NCI-H1092 treated with DMSO at 0.1 percent for 48 hours (cell line): ENCODE measurements around the gene PRKCE.
A peak's percentile ranks its signal among the peaks of the same experiment; 100 is the strongest.

Experiments
- DNase-seq: peaks from one replicate; lab custom pipeline; 2025; lab: John Stamatoyannopoulos, UW

PRKCE gene

DNA sequence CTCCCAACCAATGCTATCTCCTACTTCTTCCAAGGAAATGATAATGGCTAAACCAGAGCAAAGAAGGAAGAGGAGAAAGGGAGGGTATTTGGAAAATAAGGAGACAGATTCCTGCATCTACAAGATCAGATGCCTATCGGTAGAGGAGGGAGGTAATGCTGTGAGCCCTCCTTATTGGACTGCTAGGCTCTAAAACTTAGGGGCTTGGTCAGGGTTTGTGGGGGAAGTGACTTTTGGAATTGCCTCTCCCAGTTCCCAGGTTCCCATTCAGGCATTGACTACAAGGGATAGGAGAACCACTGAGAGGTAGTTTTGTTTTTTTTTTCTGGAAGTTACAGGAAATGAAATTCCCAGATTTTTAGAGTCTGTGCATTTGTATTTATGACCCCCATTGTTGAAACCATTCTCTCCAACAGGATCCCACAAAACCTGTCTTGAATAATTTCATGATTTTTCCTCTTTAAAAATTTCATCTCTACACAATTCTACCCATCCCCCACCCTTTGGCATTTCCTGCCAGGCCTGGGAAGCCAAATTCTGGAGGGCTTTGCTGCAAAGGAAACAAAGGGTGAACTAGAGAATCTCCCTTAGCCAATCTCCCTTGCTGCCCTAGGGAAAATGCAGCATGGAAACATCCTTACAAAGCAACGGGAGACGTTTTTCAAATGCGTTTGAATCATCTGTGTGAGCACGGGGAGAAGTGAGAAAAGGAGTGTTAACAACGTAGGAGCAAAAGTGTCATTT lies 363.6 kb downstream of the PRKCE start:
- DNase-seq = no peak

DNA sequence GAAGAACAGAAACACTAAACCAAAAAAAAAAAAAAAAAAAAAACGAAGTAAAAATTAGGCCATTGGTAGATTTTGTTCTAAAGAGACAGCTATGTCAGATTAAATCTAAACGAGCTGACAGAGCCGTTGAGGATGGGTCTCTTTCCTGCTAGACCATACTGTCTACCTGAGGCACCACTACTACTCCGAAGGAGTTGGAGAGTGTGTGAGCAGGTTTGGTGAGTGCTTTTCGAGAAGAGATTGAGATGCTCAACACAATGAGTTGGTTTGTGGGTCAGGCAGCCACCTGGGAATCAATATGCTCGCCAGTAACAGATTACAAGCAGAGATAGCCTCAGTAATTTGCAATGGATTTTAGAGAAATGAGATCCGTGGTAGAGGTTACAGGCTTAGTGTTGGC lies 364.2 kb downstream of the PRKCE start:
- DNase-seq = no peak

DNA sequence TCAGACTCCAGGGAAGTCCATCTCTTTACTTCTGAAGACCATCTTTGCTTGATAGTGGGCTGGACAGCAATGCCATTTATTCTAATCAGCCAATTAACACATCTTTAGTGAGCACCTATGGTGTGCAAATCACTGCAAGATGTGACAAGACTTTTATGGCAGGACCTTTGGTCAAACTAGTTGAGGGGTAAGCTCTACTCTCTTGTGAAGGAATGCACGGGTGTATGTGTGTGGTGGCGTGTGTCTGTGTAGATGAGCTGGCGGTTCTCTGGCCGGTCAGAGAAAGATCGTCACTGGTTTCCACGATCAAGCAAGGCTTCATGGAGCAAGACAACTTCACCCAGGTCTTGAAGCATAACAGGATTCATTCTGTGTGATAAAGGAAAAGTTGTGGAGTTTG lies 364.6 kb downstream of the PRKCE start:
- no peak for DNase-seq

DNA sequence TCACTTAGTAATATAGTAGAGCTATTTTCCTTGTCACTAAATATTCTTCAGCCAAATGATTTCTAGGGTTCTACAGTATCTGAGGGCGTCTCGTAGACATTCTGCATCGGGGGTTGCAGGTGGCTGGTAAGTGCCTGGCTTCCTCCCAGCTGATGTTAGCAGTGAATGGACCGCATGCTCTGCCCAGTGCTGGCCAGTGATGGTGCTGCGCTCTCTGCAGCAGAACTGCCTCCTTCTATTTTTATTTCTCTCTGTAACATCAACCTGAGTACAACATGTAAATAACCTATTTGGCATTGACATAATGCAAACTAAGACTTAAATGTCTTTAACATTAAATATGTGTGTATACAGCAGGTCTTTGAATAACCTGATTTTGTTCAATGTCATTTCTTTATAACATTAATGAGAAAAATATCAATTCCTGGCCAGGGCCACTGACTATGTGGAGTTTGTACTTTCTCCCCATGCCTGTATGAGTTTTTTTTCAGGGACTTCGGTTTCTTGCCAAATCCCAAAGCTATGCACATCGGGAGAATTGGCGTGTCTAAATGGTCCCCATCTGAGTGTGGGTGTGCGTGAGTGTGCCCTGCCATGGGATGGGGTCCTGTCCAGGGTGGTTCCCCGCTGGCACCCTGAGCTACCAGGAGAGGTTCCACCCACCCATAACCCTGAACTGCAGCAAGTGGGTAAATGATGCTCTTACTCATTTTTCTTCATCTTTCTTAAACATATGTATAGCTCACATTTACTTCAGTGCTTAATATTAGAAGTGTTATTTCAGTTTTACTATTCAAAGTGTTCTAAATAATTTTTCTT lies 367.5 kb downstream of the PRKCE start:
- peak; percentile 5 for DNase-seq

DNA sequence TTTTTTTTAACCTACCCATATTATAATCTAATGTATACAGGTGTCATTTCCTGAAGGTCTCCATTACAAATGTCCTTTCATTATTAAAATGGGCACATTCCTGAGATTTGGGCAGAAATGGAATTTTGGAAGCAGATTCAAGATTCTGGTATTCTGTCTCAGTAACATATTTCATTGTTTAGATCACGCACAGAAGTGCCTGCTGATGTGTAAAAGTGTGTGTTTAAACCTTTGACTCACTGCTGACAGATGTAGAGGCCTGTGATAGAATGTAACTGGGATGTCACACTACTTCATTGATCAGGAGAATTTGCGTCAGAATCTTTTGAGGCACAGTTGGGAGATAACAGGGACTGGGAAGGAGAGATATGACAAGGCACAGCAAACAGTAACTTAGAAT lies 368.9 kb downstream of the PRKCE start:
- DNase-seq = no peak

DNA sequence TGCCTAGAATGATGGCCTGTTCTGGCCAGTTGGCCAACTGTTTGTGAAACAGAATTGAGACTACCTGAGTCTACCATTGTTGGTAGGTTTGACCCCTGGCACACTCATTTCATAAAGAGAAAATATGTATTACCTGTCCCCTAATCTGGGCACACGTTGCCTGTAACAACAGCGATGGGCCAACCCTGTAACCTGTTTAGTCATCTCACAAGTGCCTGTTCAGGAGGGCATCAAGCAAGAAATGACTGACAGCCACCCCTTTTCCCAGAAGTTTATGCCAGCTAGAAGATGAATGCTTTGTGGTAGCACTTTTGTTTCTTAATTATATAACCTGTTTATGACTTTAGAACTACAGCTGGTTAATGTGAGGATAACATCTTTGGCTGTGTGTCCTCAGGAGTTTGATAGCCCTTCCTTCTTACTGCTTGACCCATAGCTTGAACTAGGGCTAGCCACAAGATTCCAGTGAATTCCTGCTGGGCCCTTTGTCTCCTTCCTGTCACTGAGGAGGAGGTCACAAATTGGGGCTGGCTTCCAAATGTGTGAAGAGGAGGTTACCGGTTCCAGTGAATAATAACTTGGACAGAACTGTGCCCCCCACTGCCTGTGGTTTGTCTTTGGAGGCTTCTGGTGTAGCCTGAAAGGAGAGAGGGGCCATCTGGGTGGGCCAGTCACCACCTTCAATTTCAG lies 371.8 kb downstream of the PRKCE start:
- no peak for DNase-seq

DNA sequence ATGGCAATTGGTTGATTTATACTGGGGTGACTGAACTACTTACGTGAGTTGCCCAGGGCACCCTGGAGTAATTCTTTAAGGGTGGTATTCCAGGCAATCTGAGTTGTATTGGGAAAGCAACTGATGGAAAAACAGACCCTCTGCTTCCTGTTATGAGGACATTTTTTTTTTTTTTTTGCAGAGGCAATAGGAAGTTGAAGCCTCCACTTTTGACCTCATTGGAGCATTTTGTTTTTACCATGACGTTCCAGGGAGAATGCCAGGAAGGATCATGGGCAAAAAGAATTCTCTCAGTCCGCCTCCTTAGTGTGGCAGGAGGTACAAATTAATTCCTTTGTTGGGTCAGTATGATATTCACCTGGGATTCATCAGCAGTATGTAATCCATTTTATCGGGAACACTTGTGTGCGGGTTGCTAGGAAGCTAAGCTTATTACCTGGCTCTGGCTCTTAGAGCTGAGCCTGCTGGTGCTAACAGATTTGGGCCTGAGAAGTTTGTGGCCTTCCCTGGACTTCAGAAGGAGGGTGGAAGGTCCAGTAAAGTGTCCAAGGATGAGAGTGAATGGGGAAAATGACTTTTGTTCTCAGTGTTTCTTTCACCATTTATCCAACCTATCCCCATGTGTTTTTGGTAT lies 372.8 kb downstream of the PRKCE start:
- DNase-seq = no peak

DNA sequence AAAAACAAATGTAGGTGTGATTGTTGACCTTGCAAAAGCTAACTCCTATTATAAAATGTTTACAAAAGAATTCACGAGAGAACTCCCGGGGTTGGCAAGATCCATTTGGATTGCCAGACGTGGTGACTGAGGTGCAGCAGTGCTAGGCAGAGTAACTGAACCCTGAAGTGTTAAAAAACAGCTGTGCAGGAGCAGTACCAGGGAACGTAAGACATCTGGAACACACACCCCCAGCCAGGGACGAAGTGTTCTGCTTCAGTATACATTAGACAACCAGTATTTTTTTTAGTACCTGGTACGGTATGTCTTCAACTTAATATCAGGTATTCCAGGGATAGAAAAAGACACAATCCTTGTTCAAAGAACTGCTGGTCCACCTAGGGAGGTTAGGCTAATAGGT lies 373.6 kb downstream of the PRKCE start:
- no peak for DNase-seq

DNA sequence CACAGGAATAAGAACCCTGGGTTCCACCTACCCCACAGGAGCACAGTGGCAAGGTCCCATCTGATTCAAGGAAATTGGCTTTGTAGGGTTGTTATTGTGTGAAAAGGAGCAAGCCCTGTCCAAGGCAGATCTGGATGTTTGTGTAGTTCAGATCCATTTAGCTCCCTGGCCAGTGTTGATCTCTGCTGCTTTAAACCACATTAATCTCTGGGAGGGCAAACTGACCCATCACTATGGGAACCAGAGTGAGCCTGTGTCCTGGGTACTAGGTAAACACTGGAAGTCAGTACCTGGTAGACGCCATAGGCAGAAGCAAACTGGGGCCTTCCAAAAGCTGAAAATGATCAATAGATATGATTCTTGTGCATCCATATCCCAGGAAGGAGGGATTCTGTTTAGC lies 374.2 kb downstream of the PRKCE start:
- DNase-seq = no peak

DNA sequence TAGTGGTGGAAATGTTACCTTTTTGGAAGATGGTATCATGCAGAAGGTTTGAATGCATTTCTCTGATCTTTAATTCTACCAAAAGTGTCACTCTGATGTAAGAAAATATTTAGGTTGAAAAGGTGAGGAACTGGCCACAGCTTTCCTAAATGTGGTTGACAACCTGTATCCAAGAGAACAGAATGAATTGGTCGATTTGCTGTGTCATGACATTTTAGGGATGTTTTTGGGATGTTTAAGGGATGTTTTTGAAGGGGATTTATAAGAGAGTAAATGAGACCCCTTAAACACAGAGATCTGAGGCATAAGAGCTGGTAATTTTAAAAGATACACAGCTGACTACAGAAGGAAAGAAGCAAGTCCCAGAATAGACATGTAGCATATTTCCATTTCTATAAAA lies 375.0 kb downstream of the PRKCE start:
- no peak for DNase-seq

DNA sequence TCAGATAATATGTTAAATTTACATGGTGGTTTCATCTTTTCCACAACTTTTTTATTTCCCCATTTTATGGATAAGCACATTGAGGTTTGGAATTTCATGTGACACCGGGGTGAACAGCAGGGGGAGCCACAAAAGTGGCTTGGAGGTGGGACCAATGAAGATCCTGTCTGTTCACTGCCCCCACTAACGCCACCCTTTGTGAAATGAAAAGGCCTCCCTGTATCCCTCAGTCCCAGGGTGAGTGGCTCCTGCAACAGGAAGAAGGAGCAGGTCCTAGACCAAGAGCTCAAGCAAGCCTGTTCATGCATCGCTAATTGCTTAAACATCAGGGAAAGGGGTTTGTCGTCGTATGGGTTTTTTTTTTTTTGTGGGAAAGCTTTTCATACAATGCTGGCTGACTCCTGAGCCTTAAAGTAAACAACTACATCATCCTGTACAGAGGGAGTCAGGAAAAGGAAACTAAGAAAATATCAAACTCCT lies 377.9 kb downstream of the PRKCE start:
- DNase-seq = no peak

DNA sequence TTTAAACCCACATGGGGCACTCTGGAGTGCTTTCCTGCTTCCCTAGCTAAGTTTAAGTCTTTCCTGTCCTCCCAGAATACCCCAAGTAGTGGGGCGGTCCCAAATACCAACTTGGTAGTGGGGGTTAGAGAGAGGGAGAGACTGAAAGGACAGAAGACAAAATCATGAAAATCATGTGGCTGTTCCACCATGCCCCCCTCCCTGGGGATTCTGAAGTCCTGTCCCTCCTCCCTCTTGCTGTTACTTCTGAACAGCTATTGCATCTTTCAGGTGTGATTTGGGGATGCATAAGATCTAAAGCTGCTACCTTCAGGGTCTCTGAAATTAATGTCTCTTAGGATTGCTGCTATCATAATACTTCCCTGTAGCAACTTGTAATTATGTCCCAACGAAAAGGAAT lies 378.9 kb downstream of the PRKCE start:
- no peak for DNase-seq

DNA sequence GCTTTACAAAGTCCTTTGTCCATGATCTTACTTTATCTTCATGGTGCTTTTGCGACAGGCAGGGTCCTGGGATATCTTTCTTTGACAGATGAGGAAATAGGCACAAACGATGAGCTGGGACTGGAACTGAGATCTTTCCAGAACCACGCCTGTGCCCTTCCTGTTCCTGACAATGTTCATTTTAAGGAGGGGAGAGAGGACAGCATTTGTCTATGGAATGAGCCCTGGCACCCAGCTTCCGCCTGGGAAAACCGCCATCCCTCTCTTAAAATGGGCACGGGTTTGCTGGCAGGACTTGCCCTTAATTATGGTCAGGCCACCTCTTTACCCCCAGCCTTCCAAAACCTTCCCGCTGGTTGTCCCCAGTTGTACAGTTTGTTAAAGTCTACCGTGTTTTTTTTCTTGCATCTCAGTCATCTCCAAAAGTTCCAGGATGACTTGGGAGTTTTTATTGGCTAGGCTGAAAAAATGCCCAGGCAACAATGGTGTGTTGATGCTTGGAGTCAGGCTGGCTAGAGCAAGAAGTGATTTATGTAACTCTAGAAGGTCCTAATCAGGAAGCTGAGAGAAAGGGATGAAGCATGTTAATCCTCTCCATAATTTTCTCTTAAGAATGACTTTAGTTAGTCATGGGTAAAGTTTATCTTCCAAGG lies 380.8 kb downstream of the PRKCE start:
- DNase-seq = no peak

DNA sequence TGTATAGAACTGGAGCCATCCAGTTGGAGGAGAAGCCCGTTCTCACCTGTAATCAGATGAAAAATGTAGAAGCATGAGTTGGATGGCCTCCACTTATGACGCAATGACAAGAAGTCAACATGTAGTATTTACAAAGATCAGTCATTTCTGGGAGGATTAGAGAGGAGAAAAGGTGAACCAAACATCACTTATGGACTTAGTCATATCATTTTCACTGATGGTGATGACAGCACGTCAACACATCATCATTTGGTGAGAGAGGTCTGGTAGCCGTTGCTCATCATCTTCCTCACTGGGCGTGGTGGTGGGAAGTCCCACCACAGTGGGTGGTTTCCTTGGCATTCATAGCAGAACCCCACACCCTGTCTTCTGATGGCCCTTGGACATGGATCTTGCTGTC lies 381.5 kb downstream of the PRKCE start:
- no peak for DNase-seq

DNA sequence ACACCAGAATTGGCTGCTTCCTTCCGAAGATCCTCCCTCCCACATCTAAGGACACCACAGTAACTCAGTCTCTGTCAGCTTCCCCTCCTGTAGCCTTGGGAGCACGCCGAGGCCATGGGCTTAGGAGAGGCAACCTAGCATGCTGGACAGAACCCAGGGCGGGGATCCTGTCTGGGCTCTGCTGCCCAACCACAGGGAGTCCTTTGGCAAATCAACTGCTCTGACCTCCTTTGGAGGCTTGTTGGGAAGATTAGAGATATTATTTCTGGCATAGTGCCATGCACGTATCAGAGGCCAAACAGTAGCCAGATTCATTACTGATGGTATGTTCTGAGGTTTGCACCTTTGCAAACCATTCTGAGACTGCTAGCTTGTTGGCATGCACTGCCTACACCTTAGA lies 383.1 kb downstream of the PRKCE start:
- DNase-seq = no peak

DNA sequence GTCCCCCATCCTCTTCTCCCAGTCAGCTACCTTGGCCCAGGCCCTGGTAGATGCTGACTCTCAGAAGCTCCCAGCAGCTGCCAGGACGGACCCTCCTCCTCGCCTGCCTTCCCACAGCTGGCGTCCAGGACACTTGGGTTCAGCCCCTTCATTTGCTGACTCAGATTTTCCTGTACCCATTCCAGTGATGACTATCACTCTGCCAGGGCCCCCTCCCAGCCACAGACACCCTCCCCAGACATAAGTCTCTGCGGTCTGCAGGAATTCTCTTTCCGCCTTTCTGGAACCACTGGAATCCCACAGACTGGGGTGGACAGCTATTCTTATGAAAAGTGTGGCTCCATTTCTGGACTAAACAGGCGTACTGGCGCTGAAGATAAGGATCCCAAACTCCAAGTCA lies 385.5 kb downstream of the PRKCE start:
- no peak for DNase-seq

DNA sequence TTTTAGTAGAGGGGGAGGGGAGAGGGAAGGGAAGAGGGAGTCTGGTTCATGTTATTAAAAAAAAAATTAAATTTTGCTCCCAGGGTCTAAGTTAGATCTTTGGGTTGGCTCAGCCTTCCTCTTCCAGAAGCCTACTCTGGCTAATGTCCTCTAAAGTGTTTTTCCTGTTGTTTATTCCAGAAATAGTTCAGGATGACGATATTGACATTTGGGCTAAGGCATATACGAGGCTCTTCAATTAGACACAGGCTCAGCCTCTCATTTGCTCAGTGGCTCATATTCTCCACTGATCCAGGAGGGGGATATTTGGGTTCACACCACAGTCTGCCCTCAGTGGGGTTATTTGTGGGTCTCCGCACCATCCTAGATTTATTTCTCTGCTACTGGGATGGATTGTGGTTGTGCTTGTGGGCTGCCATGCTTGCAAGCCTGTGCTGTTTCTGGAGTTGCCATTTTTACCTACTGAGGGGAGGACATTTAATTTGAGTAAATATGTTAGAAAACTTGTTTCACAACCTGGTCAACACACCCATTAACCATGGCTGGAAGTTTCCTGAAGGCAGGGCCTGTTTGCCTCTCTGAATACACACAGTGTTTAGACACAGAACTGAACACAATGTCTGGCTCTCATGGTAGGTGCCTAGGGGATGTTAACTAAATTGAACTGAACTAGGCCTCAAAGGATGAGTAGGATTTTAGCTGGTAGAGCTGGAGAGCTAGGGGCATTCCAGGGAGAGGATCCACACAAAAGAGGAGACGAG lies 388.2 kb downstream of the PRKCE start:
- DNase-seq = no peak

DNA sequence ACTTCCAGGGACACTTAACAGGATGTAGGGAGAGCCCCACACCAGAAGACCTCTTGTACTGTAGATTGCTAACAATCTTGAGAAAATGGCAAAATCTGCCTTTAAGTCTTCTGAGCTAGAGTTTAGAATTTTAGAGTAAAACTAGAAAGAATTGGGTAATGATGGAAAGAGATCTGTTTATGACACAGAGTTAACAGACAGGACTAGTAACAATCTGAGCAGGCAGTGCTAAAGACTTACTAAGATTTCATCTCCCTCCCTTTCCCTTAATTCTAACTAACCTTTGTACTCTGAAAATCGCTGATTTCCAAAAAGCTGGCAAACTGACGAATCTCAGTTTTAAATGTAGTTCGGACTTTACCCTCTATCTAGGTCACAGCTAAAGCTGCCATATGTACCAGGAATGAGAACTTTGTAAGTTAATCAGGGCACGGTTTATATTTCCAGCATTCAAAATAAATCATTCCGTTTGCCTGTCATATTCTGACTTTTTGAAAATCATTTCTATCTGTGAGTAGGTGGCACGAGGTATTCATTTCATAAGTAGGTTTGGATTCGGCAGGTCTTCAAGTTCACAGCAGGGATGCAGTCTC lies 389.2 kb downstream of the PRKCE start:
- DNase-seq = no peak

DNA sequence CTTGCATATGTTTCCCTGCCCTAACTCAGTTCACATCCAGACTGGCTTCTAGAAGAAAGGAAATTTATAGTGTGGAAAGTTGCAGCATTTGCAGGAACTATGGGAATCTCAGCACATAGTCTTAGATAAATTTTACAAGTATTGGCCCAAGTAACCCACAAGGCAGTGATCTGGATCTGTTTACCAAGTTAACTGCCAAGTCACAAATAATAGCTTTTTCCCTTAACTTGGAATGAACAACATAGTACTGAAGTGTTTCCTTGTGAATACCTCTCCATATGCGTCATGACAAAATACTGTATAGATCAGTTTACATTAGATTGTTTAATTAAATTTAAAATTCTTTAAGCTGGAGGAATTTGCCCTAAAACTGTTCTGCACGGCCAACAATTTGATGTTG lies 390.0 kb downstream of the PRKCE start:
- no peak for DNase-seq

DNA sequence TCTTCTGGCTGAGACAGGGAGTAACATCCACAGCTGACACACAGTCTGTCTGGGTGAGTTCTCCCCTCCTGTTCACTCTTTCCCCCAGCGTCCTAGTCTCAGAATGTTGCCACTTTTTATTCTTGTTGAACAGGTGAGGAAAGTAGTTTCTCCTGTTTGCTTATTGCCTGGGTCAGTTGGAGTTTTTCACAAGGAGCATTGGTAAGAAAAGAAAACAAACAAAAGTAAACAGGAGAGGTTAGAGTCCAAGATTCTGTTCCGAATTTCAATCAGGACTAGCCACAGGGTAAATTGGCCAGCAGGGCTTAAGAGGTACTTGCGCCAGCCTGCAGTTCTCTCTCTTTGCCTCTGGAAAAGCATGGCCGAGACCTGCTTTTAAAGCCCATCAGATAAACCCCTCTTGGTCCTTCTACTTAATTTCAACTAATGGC lies 390.7 kb downstream of the PRKCE start:
- DNase-seq = no peak

DNA sequence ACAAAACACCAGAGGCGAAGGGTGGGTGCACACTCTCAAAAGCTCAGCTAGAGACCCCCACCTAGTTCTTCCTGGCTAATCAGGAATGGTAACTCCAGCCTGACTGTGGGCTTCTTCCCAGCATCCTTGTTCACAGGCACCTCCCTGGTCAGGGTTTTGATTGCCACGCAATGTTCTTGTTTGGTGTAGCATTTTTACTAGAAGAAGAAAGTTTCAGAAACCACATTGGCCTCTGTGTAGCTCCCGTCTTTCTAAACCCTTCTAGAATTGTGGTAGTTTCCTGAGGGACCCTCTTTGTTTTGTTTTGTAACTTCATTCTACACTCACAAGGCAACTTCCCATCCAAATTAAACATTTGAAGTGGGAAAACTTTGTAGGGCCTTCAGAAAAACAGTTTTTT lies 391.2 kb downstream of the PRKCE start:
- DNase-seq = no peak
